Measurements from ENCODE around the gene CNPY4. TPM values are rescaled to one million over a fixed set of nuclear protein-coding genes. Genes with fewer than 3 reads are reported as not detected.

Gene CNPY4
- total RNA-seq, 1 experiment from 2014 or later: 10.4 TPM

- Histone ChIP-seq H3K27ac (ENCODE audit: insufficient read length, low read depth, low read length) (no peak overlapping the region), H3K9me3 (ENCODE audit: control insufficient read depth, low read depth, low read length) (no peaks in the 10 kb centered on the region), H4K20me1 (ENCODE audit: control insufficient read depth, insufficient read depth, insufficient read length) (no peaks in the 10 kb centered on the region), H3K56ac (ENCODE audit: insufficient read length, low read depth, low read length) (no peak overlapping the region), H4K5ac (ENCODE audit: insufficient read length, low read depth, low read length) (no peak overlapping the region), H4K8ac (replicated peaks; ENCODE audit: insufficient read length, low read depth, low read length) (no peak overlapping the region), H3K23ac (ENCODE audit: insufficient read length, low read depth, low read length) (no peak overlapping the region), H2BK20ac (ENCODE audit: low read depth, low read length, poor library complexity, severe bottlenecking) (no peak overlapping the region), H3K14ac (ENCODE audit: insufficient read depth, low read length) (no peak overlapping the region), H3K27me3 (ENCODE audit: insufficient read depth, low read length) (no peaks in the 10 kb centered on the region), H2AK5ac (ENCODE audit: insufficient read length, low read length) (no peak overlapping the region), H3K4me1 (ENCODE audit: insufficient read depth, low read length) (no peaks in the 10 kb centered on the region), H2BK5ac (ENCODE audit: insufficient read length, low read length) (no peak overlapping the region), H2BK120ac (ENCODE audit: low read depth, low read length, poor library complexity, severe bottlenecking) (no peak overlapping the region), H3K18ac (ENCODE audit: insufficient read length, low read depth, low read length) (no peak overlapping the region), H3K79me2 (ENCODE audit: insufficient read depth, low read length) (no peaks in the 10 kb centered on the region; the same call in 1 of the 2 replicates), H3K79me1 (ENCODE audit: insufficient read depth, low read depth, low read length, poor library complexity, severe bottlenecking) (no peaks in the 10 kb centered on the region), H2AFZ (ENCODE audit: low read length) (no peak overlapping the region), H3K4ac (ENCODE audit: low read depth, low read length) (no peak overlapping the region), H4K91ac (ENCODE audit: insufficient read length, low read depth, low read length) (no peak overlapping the region), H3K4me2 (ENCODE audit: insufficient read depth, insufficient read length, low read length) (no peak overlapping the region), H3K9ac (ENCODE audit: extremely low read depth, insufficient read length, low read length) (no peak overlapping the region), H2BK15ac (ENCODE audit: low read depth, low read length) (no peak overlapping the region), H3T11ph (ENCODE audit: low read length) (no peak overlapping the region), H3K23me2 (ENCODE audit: insufficient read length, low read depth, low read length, poor library complexity, severe bottlenecking) (peaks cover 4% of the 10 kb centered on the region), H2BK12ac (ENCODE audit: insufficient read length, low read depth, low read length) (no peak overlapping the region)
- Mint-ChIP-seq H3K4me3 (peak overlapping the region in 1 of 2 experiments; percentile 46; a peak in 1 of 5 replicates), H3K4me1 (peaks cover 6 to 17% of the 10 kb centered on the region in 2 experiments), H3K27me3 (ENCODE audit: low read depth) (peaks cover 5% of the 10 kb centered on the region), H3K27ac (peak overlapping the region; percentile 18 to 86 (median 70); a peak in 4 of 7 replicates), H3K9me3 (no peaks in the 10 kb centered on the region; a peak in 1 of 5 replicates), H3K36me3 (ENCODE audit: insufficient read depth in 1 of 3, low read depth in 3 of 3) (peaks cover 77 to 84% (median 83%) of the 10 kb centered on the region in 3 experiments)
- TF ChIP-seq CTCF (conservative IDR thresholded peaks at IDR 0.05): no peak
- no peak for DNase-seq
- WGBS (ENCODE audit: extremely low coverage, insufficient read length, low lambda C conversion rate): no CpG with 5 or more reads among the region's 8 CpGs
Observed at GRCh38 chr7:100093054-100093453, 26.4 kb upstream of the CNPY4 start.

Measured in H9 (cell line).